ENCODE data around the gene SLC46A3.

Gene SLC46A3

GRCh38 chr13:28659621-28659970 lies 59.2 kb downstream of the SLC46A3 start:
- DNase-seq (ENCODE audit: low read depth in 1 of 2, low spot score in 1 of 2), result no peak
- peak overlapping the region; percentile 80 for H3K4me3 ChIP-seq (replicated peaks; ENCODE audit: insufficient read depth, low read length)
- TF ChIP-seq GABPA (IDR thresholded peaks at IDR 0.05; ENCODE audit: low read depth), result no peak
- TF ChIP-seq POLR2AphosphoS5 (IDR thresholded peaks at IDR 0.05; ENCODE audit: low read depth), result no peak
- TF ChIP-seq REST (IDR thresholded peaks at IDR 0.05; ENCODE audit: insufficient replicate concordance, low read depth), result no peak
- TF ChIP-seq SPI1 (IDR thresholded peaks at IDR 0.05; ENCODE audit: borderline replicate concordance, low read depth), result no peak
- TF ChIP-seq, protein P1, sequence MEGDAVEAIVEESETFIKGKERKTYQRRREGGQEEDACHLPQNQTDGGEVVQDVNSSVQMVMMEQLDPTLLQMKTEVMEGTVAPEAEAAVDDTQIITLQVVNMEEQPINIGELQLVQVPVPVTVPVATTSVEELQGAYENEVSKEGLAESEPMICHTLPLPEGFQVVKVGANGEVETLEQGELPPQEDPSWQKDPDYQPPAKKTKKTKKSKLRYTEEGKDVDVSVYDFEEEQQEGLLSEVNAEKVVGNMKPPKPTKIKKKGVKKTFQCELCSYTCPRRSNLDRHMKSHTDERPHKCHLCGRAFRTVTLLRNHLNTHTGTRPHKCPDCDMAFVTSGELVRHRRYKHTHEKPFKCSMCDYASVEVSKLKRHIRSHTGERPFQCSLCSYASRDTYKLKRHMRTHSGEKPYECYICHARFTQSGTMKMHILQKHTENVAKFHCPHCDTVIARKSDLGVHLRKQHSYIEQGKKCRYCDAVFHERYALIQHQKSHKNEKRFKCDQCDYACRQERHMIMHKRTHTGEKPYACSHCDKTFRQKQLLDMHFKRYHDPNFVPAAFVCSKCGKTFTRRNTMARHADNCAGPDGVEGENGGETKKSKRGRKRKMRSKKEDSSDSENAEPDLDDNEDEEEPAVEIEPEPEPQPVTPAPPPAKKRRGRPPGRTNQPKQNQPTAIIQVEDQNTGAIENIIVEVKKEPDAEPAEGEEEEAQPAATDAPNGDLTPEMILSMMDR (IDR thresholded peaks at IDR 0.05; ENCODE audit: insufficient read depth, low read length), result no peak
- peak overlapping the region; percentile 74 for H3K27ac ChIP-seq (replicated peaks)
- H3K27me3 ChIP-seq (ENCODE audit: insufficient read depth, poor library complexity, severe bottlenecking), result no peaks in the 10 kb centered on the region

- DNase-seq (ENCODE audit: low read depth in 1 of 2, low spot score in 1 of 2), result peak; percentile 93 to 94
Measured at GRCh38 chr13:28658796-28659620, 59.8 kb downstream of the SLC46A3 start, which contains the start of gene POMP. Gene POMP, plus strand, starts transcription at chr13:28659130. Its CDS starts 55 bp downstream, at chr13:28659185.

DNA sequence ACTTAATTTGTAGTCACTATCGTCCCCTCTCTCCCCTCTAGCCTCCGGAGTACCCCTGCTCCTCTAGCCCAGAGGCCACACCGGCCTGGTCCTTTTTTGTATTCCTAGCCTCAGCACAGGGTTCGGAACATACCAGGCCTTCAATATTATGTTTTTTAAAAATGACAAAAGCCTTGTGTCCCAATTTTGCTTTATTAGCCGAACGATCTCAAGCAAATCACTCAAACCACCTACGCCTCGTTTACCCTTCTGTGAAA lies 60.3 kb downstream of the SLC46A3 start:
- Histone ChIP-seq H3K4me3 (replicated peaks; ENCODE audit: insufficient read depth, low read length) (peak overlapping the region; percentile 80), H3K27me3 (ENCODE audit: insufficient read depth, poor library complexity, severe bottlenecking) (no peaks in the 10 kb centered on the region), H3K27ac (replicated peaks) (peak overlapping the region; percentile 74)
- no peak for TF ChIP-seq SPI1 (IDR thresholded peaks at IDR 0.05; ENCODE audit: borderline replicate concordance, low read depth)
- TF ChIP-seq REST (IDR thresholded peaks at IDR 0.05; ENCODE audit: insufficient replicate concordance, low read depth), result no peak
- no peak for TF ChIP-seq POLR2AphosphoS5 (IDR thresholded peaks at IDR 0.05; ENCODE audit: low read depth)
- TF ChIP-seq, protein P1 (IDR thresholded peaks at IDR 0.05; ENCODE audit: insufficient read depth, low read length), result no peak
- no peak for TF ChIP-seq GABPA (IDR thresholded peaks at IDR 0.05; ENCODE audit: low read depth)
- no peak for DNase-seq (ENCODE audit: low read depth in 1 of 2, low spot score in 1 of 2)

More at GRCh38 chr13:28658796-28659620, 59.8 kb downstream of the SLC46A3 start, which contains the start of gene POMP:
- Histone ChIP-seq H3K4me3 (replicated peaks; ENCODE audit: insufficient read depth, low read length) (peak within 1 kb of the TSS; percentile 80), H3K27ac (replicated peaks) (peak within 1 kb of the TSS; percentile 74), H3K27me3 (ENCODE audit: insufficient read depth, poor library complexity, severe bottlenecking) (no peaks in the 10 kb centered on the region)
- TF ChIP-seq GABPA (IDR thresholded peaks at IDR 0.05; ENCODE audit: low read depth) (peak; percentile 96), SPI1 (IDR thresholded peaks at IDR 0.05; ENCODE audit: borderline replicate concordance, low read depth) (peak; percentile 83; the same call in 1 of the 2 replicates), REST (IDR thresholded peaks at IDR 0.05; ENCODE audit: insufficient replicate concordance, low read depth) (peak; percentile 47), POLR2AphosphoS5 (IDR thresholded peaks at IDR 0.05; ENCODE audit: low read depth) (peak; percentile 98)
- TF ChIP-seq, protein P1 (IDR thresholded peaks at IDR 0.05; ENCODE audit: insufficient read depth, low read length), result no peak

Measured in HL-60 (cell line).